ENCODE data around the gene MRPL16. TPM values are rescaled to one million over a fixed set of nuclear protein-coding genes. Genes with fewer than 3 reads are reported as not detected.

Gene MRPL16
- total and polyA plus RNA-seq, 7 donors, result 41.9 to 79.5 (median 52.6) TPM

GRCh38 chr11:59769111-59769510 lies 41.5 kb downstream of the MRPL16 start:
- Histone ChIP-seq H3K36me3 (peaks cover 0 to 11% (median 0%) of the 10 kb centered on the region in 4 donors), H3K4me1 (no peaks in the 10 kb centered on the region), H3K9me3 (no peaks in the 10 kb centered on the region), H3K27ac (no peak overlapping the region), H3K4me3 (no peak overlapping the region), H3K27me3 (no peaks in the 10 kb centered on the region)
- TF ChIP-seq POLR2A (IDR thresholded peaks at IDR 0.05), result no peak
- no peak for DNase-seq
- 84 to 91% methylated on average over 7 of the region's 7 CpGs for WGBS, 2 donors
- intact Hi-C loops (cut with DNase I), result no loop called here

DNA sequence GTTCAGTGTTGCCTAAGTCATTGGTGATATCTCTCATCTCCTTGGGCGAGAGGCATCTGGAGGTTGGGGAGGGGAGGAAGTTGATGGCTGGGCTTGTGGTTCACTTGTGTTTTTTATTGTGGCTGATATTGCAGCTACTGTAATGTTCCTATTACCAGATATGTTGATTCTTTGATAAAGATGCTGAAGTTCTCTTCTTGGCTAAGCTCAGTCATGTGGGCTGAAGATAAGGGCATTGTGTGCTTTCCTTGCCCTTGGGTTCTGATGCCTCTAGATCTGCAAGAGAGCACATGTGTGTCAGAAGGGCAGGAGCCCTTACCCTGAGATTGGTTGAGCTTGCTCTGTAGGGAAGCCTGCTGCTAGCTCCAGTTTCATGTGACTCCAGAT lies 43.4 kb downstream of the MRPL16 start:
- no peaks in the 10 kb centered on the region for H3K4me1 ChIP-seq
- H3K9me3 ChIP-seq, result no peaks in the 10 kb centered on the region
- no peak overlapping the region for H3K4me3 ChIP-seq
- no peak for TF ChIP-seq CTCF (IDR thresholded peaks at IDR 0.05)
- TF ChIP-seq POLR2AphosphoS5 (IDR thresholded peaks at IDR 0.05), result no peak
- TF ChIP-seq POLR2A (IDR thresholded peaks at IDR 0.05), result no peak
- no peak for TF ChIP-seq EP300 (IDR thresholded peaks at IDR 0.05)
- intact Hi-C loops (cut with DNase I), result no loop called here
- 16 to 28% methylated on average over 1 of the region's 1 CpG for WGBS, 2 donors
- H3K36me3 ChIP-seq, result no peaks in the 10 kb centered on the region
- no peak overlapping the region for H3K27ac ChIP-seq
- H3K27me3 ChIP-seq, result no peaks in the 10 kb centered on the region
- no peak for DNase-seq

DNA sequence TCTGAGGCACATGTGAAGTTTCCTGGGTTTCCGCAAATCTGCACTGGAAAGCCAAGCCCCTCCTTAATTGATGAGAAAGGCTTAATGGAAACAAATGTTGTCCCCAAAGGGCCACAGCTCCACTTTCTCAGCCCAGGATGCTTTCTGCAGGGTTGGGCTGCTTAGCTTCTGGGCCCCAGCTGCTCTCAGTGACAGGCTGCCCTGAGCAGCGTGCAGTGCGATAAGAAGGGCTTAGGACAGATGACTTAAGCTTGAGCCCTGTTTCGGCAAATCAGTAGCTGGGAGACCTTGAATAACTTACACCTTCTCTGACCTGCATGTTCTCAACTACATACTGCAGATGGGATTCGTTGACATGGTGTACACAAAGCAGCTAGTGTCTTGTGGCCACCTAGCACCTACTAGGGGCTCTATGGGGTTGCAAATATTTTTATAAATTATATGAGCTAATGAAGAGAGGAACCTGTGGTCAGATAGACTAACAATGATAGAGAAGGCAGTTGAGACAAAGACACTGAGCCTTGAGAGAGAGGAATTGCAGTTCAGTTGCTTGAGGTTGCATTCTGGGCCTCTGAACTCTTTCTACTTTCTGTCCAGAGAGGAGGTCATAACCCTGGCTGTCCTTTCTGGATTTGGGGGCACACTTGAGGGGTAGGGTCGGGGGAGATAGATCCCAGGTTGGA lies 43.9 kb downstream of the MRPL16 start:
- no peaks in the 10 kb centered on the region for H3K27me3 ChIP-seq
- H3K4me1 ChIP-seq, result no peaks in the 10 kb centered on the region
- H3K27ac ChIP-seq, result no peak overlapping the region
- H3K9me3 ChIP-seq, result no peaks in the 10 kb centered on the region
- 79 to 80% methylated on average over 6 of the region's 6 CpGs for WGBS, 2 donors
- no peak overlapping the region for H3K4me3 ChIP-seq
- intact Hi-C loops (cut with DNase I), result no loop called here
- H3K36me3 ChIP-seq, result no peaks in the 10 kb centered on the region
- no peak for DNase-seq
- TF ChIP-seq EP300 (IDR thresholded peaks at IDR 0.05) (no peak), POLR2AphosphoS5 (IDR thresholded peaks at IDR 0.05) (no peak), CTCF (IDR thresholded peaks at IDR 0.05) (no peak), POLR2A (IDR thresholded peaks at IDR 0.05) (no peak)

DNA sequence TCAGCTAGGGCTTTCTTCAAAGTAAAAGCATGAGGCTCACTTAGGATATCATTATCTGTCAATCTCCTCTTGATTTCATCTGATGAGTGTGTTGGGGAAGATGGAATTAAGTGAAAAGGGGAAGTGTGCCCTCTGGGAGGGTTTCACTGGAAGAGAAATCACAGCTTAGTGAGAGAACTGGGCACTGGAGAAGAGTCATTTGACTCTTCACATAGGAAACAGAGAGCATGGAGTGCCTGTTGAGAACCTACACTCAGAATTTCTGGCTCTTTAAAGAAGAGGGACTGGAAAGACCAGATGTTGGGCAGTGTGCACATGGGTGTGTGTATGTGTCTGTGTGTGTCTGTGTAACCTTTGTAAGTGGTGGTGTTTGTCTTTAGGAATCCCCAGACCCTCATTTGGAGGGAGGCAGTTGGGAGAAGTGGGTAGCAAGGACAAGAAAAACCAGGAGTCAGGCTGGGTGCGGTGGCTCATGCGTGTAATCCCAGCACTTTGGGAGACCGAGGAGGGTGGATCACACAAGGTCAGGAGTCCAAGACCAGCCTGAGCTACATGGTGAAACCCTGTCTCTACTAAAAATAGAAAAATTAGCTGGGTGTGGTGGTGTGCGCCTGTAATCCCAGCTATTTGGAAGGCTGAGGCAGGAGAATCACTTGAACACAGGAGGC lies 45.4 kb downstream of the MRPL16 start:
- DNase-seq, result no peak
- TF ChIP-seq CTCF (IDR thresholded peaks at IDR 0.05) (no peak), POLR2AphosphoS5 (IDR thresholded peaks at IDR 0.05) (no peak), EP300 (IDR thresholded peaks at IDR 0.05) (no peak), POLR2A (IDR thresholded peaks at IDR 0.05) (no peak)
- Histone ChIP-seq H3K27me3 (no peaks in the 10 kb centered on the region), H3K36me3 (no peaks in the 10 kb centered on the region), H3K9me3 (no peaks in the 10 kb centered on the region), H3K27ac (no peak overlapping the region), H3K4me1 (no peaks in the 10 kb centered on the region), H3K4me3 (no peak overlapping the region)
- intact Hi-C loops (cut with DNase I), result no loop called here
- WGBS, 2 donors, result 21 to 80% methylated on average over 4 of the region's 4 CpGs

DNA sequence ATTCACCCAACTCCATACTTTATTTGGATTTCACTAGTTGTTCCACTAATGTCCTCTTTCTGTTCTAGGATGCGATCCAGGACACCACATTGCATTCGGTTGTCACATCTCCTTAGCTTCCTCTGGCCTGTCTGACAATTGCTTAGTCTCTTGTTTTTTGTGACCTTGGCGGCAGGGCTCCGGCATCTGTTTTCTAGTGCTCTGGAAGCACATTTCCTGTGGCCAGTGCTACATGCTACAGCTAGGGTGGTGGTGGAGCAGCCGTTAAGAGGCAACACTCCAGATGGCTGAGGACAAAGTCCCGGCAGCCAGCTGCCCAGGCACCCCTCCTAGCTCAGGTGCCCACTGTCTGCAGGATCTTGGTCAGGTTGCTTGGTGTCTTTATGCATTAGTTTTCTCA lies 48.6 kb downstream of the MRPL16 start:
- 52 to 74% methylated on average over 6 of the region's 6 CpGs for WGBS, 2 donors
- H3K4me3 ChIP-seq, result no peak overlapping the region
- no peaks in the 10 kb centered on the region for H3K36me3 ChIP-seq
- intact Hi-C loops (cut with DNase I), result no loop called here
- TF ChIP-seq EP300 (IDR thresholded peaks at IDR 0.05), result no peak
- TF ChIP-seq POLR2A (IDR thresholded peaks at IDR 0.05), result no peak
- TF ChIP-seq CTCF (IDR thresholded peaks at IDR 0.05), result no peak
- TF ChIP-seq POLR2AphosphoS5 (IDR thresholded peaks at IDR 0.05), result no peak
- H3K4me1 ChIP-seq, result peaks cover 0 to 4% (median under 1%) of the 10 kb centered on the region in 4 donors
- H3K27me3 ChIP-seq, result no peaks in the 10 kb centered on the region
- DNase-seq, result no peak
- H3K27ac ChIP-seq, result no peak overlapping the region
- no peaks in the 10 kb centered on the region for H3K9me3 ChIP-seq
